Stimulated activated naive CD4-positive, alpha-beta T cell (primary cell): ENCODE results near the gene CAPRIN2.

Experiments used
- DNase-seq, 6 experiments: peaks; one replicate each; lab custom pipeline; 2025; lab: John Stamatoyannopoulos, UW

Gene CAPRIN2

DNA sequence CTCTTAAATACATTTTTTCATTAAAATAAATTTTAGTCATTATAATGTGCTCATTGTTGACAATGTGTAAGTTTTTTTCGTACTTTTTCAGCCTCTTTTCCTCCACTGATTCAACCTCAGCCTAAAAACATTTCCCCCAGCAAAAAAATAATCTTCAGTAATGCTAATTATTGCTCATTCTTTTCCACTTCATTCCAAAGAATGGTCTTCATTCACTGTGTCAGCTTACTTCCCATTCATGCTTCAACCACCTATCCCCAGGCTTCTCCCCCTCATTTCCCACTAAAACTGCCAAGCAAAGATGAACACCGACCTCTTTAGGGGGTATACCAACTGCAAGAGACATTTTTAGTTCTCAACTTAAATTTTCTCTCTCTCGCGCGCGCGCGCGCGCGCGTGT lies 56.4 kb downstream of the CAPRIN2 start:
- DNase-seq = no peak

DNA sequence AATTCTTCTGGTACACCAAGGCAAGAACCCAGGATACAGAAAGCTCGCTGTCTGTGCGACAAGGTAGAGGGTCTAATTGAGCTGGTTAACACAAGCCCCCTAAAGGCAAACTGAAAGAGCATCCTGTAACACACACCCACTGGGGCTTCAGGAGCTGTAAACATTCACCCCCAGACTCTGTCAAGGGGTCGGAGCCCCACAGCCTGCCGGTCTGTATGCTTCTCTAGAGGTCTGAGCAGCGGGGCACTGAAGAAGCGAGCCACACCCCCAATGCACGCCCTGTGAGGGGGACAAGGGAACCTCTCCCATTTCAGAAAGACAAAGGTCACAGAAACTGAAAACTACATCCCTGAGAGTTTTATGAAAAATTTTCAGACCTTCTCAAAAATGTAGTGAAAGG lies 57.8 kb downstream of the CAPRIN2 start:
- no peak for DNase-seq

- no peak for DNase-seq
Observed at GRCh38 chr12:30696486-30696885, 58.3 kb downstream of the CAPRIN2 start.

DNA sequence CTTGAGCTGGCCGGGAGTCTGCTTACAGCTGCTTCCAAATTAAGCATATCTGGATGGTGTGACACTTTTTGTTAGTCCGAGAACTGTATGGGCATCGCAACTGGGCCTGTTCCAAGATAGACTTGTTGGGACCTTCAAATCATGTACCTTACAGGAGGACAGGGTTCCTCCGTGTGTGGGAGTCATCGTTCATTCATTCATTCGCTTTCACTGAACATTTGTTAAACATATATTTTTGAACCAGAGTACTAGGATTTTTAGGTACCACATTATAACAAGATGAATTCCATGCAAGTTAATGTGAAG lies 58.7 kb downstream of the CAPRIN2 start:
- DNase-seq = no peak

GRCh38 chr12:30695199-30696102 lies 59.3 kb downstream of the CAPRIN2 start, which contains the start of gene IPO8:
IPO8 (minus strand) TSS chr12:30695869; CDS start chr12:30695647, 222 bp downstream.
- DNase-seq = peak; percentile 60 to 77 (median 72)

- peak in 1 of 6 experiments; percentile 15 for DNase-seq
Observed at GRCh38 chr12:30694412-30695198, 60.1 kb downstream of the CAPRIN2 start.

DNA sequence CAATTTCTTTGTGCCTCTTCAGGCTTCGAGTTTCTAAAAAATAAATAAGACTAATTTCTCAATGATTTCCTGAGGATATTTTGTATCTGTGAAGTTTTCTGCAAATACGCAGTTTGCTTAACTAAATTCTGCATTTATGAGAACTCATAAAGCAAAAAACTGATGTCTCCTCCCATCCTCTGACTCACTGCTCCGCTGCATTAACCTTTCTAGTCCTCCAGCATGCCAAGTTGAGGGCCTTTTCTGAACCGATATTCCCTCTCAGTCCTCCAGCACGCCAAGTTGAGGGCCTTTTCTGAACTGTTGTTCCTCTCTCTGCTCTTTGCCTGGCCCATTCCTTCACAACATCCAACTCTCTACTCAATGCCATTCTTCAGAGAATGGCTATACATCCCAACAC lies 62.3 kb downstream of the CAPRIN2 start:
- DNase-seq = no peak

GRCh38 chr12:30691122-30691879 lies 63.5 kb downstream of the CAPRIN2 start:
- no peak for DNase-seq

DNA sequence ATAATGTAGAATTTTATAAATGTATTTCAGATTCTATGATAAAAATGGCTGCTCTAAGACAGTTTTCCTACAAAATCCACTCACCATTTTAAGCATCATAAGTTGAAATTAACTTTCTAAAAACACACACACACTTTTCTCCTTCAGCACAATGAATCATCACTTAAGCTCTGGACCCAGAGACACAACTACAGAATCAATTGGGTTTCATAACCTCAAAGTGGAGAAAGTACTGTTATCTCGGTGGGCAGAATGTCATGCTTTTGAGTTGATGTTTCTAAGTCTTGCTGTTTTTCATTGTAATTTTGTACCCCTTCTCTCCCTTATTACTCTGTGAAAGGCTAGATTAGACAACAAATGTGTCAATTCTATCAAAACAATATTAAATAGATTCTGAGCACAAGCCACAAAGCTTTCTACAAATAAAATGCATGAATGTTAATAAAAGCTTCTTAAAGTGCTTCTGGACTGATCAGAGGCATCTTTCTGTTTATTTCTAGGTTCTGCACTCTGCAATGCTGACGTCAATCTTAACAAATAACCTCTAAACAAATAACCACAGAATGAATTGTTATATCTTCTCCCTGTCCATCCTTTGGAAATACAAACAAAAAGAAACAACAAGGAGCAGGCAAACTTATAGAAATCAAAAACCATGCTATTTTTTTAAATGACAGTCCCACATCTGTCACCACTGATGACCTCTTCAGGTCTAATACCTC lies 67.3 kb downstream of the CAPRIN2 start:
- DNase-seq = no peak

DNA sequence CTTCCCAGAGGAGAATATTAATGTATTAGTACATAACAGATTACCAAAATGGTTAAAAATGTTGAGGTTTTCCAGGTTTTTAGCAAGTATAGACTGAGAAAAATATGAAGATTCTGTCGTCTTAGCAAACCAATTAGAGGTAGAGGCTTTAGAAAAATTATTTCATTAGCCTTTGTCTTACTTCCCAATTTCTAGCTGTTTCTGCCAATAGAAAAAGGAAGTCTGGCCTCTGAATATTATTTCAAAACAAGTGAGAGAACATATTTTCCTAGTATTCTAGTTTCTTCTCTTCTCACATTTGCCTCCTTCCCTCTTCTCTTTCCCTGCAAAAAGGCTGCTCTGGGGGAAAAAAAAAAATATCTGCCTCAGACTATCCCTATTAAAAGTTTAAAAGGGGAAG lies 75.5 kb downstream of the CAPRIN2 start:
- DNase-seq = no peak

GRCh38 chr12:30678221-30678620 lies 76.5 kb downstream of the CAPRIN2 start:
- DNase-seq = no peak

GRCh38 chr12:30661210-30661609 lies 93.5 kb downstream of the CAPRIN2 start:
- no peak for DNase-seq
